AG08395 (cell line): ENCODE measurements around the gene MTERF1.
A peak's percentile ranks its signal among the peaks of the same experiment; 100 is the strongest.
"Not testable (repeated sequence)": the region's sequence is repeated elsewhere in the genome, so short reads cannot be mapped to it uniquely, and the experiment has no call there.

Experiments
- DNase-seq: peaks from one replicate; pipeline ENCODE4 v3.0.0; 2012; ENCODE audit warnings: mixed read lengths, low spot score

The MTERF1 gene

GRCh38 chr7:91880413-91881241 is at the start of gene MTERF1:
Gene MTERF1, minus strand, starts transcription at chr7:91880702. Its CDS starts 619 bp downstream, at chr7:91880083.
- DNase-seq = peak; percentile 92

DNA sequence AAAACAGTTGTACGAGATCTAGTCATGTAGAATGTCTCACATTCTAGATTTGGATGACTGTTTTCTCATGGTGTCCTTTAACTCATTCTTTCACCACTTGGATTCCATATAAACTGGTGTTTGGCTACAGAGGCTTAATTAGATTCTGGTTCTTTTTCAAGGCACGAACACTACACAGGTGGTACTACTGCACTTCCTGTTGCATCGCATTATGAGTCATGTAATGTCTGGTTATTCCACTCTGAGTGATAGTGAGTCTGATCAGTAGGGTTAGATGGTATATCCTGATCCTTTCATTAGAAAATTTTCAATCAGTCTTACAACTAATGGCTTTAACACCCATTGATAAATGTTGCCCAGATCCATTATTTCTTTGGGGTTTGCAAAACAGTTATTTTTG is 49.0 kb upstream of the MTERF1 start:
- DNase-seq = no peak

DNA sequence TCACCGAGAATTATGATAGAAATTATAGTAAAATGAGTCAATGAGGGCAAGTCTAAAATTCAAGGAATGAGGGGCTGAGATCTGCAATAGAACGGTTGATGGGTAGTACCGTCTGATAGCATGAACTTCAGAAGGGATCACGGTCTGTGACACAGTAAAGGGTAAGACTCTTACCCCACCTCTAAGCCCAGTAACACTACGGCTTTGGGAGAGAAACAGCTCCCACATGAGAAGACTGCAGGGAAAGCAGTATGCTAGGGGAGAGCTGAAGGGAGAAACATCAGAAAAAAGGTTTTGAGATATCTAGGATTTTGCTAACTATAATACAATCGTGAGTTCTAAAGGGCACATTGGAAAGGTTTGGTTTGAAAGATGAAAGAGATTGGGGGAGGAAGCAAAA is 47.4 kb upstream of the MTERF1 start:
- no peak for DNase-seq

- no peak for DNase-seq
Observed at GRCh38 chr7:91922857-91923256, 42.4 kb upstream of the MTERF1 start.

GRCh38 chr7:91918356-91918755 is 37.9 kb upstream of the MTERF1 start:
- no peak for DNase-seq

- DNase-seq = no peak
Observed at GRCh38 chr7:91916051-91916440, 35.5 kb upstream of the MTERF1 start.

GRCh38 chr7:91915401-91916050 is 35.0 kb upstream of the MTERF1 start:
- peak; percentile 27 for DNase-seq

- peak; percentile 24 for DNase-seq
Observed at GRCh38 chr7:91913612-91914011, 33.1 kb upstream of the MTERF1 start.

- DNase-seq = no peak
Observed at GRCh38 chr7:91912494-91912893, 32.0 kb upstream of the MTERF1 start.

GRCh38 chr7:91911121-91911520 is 30.6 kb upstream of the MTERF1 start:
- DNase-seq = no peak

- no peak for DNase-seq
Observed at GRCh38 chr7:91910171-91910570, 29.7 kb upstream of the MTERF1 start.

- no peak for DNase-seq
Observed at GRCh38 chr7:91899563-91899962, 19.1 kb upstream of the MTERF1 start.

- no peak for DNase-seq
Observed at GRCh38 chr7:91898240-91898992, 17.9 kb upstream of the MTERF1 start.

- DNase-seq = no peak
Observed at GRCh38 chr7:91894781-91895480, 14.4 kb upstream of the MTERF1 start.

DNA sequence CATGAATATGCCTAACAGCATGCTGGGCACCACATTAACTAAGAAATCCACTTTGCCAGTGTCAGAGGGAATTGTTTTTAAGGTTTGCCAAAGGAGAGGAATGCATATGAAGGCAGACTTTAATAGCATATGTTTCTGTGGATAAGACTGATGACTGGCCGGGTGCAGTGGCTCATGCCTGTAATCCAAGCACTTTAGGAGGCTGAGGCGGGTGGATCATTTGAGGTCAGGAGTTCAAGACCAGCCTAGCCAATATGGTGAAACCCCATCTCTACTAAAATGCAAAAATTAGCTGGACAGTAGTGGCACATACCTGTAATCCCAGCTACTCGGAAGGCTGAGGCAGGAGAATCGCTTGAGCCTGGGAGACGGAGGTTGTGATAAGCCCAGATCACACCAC is 13.2 kb upstream of the MTERF1 start:
- not testable (repeated sequence) for DNase-seq

- DNase-seq = no peak
Observed at GRCh38 chr7:91892821-91893340, 12.4 kb upstream of the MTERF1 start.

DNA sequence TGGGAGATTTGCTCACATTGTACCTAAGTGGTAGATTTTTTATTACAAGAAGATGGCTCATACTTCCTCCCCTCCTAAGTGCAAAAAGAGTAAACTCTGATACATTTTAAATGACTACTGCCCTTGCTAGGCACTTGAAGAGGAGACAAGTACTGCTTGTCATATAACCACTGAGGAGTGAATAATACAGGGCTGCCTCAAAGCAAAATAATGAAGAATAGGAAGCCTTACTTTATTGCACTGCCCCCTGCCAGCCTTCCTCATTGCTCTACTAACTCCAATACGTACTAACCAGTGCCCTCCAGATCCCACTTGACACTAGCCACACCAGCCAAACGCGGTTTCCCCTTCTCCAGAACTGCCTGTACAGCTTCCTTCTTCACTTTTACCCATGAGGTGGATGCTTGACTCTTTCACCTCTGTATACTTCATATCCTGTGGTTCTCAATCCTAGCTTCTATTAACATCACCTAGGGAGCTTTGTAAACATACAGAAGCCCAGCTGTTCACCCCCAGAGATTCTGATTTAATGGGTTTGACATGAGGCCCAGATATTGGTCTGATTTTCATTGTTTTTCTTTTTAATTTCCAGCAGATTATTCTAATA is 11.7 kb upstream of the MTERF1 start:
- DNase-seq = no peak

DNA sequence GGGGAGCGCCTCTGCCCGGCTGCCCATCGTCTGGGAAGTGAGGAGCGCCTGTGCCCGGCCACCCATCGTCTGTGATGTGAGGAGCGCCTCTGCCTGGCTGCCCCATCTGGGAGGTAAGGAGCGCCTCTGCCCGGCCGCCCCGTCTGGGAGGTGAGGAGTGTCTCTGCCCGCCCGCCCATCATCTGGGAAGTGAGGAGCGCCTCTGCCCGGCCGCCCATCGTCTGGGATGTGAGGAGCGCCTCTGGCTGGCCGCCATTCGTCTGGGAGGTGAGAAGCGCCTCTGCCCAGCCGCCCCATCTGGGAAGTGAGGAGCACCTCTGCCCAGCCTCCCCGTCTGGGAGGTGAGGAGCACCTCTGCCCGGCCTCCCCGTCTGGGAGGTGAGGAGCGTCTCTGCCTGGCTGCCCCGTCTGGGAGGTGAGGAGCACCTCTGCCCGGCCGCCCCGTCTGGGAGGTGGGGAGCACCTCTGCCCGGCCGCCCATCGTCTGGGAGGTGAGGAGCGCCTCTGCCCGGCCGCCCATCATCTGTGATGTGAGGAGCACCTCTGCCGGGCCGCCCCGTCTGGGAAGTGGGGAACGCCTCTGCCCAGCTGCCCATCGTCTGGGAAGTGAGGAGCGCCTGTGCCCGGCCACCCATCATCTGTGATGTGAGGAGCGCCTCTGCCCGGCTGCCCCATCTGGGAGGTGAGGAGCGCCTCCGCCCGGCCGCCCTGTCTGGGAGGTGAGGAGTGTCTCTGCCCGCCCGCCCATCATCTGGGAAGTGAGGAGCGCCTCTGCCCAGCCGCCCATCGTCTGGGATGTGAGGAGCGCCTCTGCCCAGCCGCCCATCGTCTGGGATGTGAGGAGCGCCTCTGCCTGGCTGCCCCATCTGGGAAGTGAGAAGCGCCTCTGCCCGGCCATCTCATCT is 8.0 kb upstream of the MTERF1 start:
- not testable (repeated sequence) for DNase-seq

- not testable (repeated sequence) for DNase-seq
Observed at GRCh38 chr7:91887336-91888213, 7.1 kb upstream of the MTERF1 start.
